Small intestine (tissue), 7 donors: Measurements from ENCODE around the gene DCC. TPM values are rescaled to one million over a fixed set of nuclear protein-coding genes. Genes with fewer than 3 reads are reported as not detected.

Experiments
- DNase-seq, 2 donors: peaks; one replicate each; pipeline versions ENCODE4 v3.0.0 to v3.0.0-alpha.2; 2013
- FAIRE-seq: peaks from 2 replicates; lab custom pipeline; 2012; peaks lifted over from hg19 to GRCh38; lab: Jason Lieb, UNC
- H3K27ac ChIP-seq, 3 donors: one replicate each; pipeline ENCODE4 v1.5.1; 2013; ENCODE audit warnings: low read length in 2 of 3, mild to moderate bottlenecking in 2 of 3, control low read depth in 1 of 3, inconsistent platforms in 1 of 3, low read depth in 1 of 3, moderate library complexity in 1 of 3
- H3K27me3 ChIP-seq, 3 donors: one replicate each; pipeline ENCODE4 v1.6.1; 2013; ENCODE audit warnings: low read length in 3 of 3, inconsistent platforms in 1 of 3; ENCODE audit not compliant: control insufficient read depth in 3 of 3, insufficient read depth in 3 of 3
- H3K36me3 ChIP-seq, 3 donors: one replicate each; pipeline ENCODE4 v1.6.1; 2013; ENCODE audit warnings: low read length in 3 of 3, inconsistent platforms in 1 of 3, low read depth in 1 of 3, mild to moderate bottlenecking in 1 of 3, moderate library complexity in 1 of 3; ENCODE audit not compliant: control insufficient read depth in 3 of 3, insufficient read depth in 2 of 3
- H3K4me1 ChIP-seq, 3 donors: one replicate each; pipeline ENCODE4 v1.6.1; 2013; ENCODE audit warnings: low read length in 2 of 3, inconsistent platforms in 1 of 3, low read depth in 1 of 3, mild to moderate bottlenecking in 1 of 3, moderate library complexity in 1 of 3; ENCODE audit not compliant: control insufficient read depth in 3 of 3, insufficient read depth in 2 of 3
- H3K4me3 ChIP-seq, 3 donors: one replicate each; pipeline ENCODE4 v1.5.1; 2013; ENCODE audit warnings: low read length in 3 of 3, control low read depth in 1 of 3, inconsistent platforms in 1 of 3, low read depth in 1 of 3, mild to moderate bottlenecking in 1 of 3, moderate library complexity in 1 of 3
- H3K9me3 ChIP-seq, 2 donors: one replicate each; pipeline ENCODE4 v1.6.1; 2013; ENCODE audit warnings: low read depth in 1 of 2, low read length in 1 of 2; ENCODE audit not compliant: control insufficient read depth in 2 of 2, insufficient read depth in 1 of 2
- WGBS, 3 donors: extraction: QIAGEN DNeasy Blood & Tissue Kit; methylation state at CpG; one replicate each; pipeline ENCODE4 v1.1.7; 2013; 5-methylcytosine and 5-hydroxymethylcytosine counted together
- polyA plus RNA-seq, 4 donors: library from polyadenylated mRNA; stranded (reverse) in 3 of 4; unstranded in 1 of 4; fragments of 200-250 nt in 3 of 4; fragments of 120-200 nt in 1 of 4; gene quantifications; one replicate each; pipeline versions ENCODE4 v1.2.1 to v1.2.3, GENCODE V29; 2013
- donor health status: healthy with polysubstance abuse.
- donor health status: control.
- donor health status: control.
- donor health status: Bipolar disorder and iron deficiency.
- donor health status: healthy.

Gene DCC
- polyA plus RNA-seq, 4 donors: 0.03 to 0.30 TPM; not detected in 2

GRCh38 chr18:52415131-52415530 is 75.1 kb downstream of the DCC start:
- Histone ChIP-seq H3K36me3 (no peaks in the 10 kb centered on the region), H3K27me3 (no peaks in the 10 kb centered on the region), H3K9me3 (no peaks in the 10 kb centered on the region), H3K4me3 (no peak overlapping the region), H3K4me1 (no peaks in the 10 kb centered on the region), H3K27ac (no peak overlapping the region)
- no peak for DNase-seq
- no peak for FAIRE-seq
- WGBS, 3 donors: 87 to 89% (median 88%) methylated on average over 3 of the region's 3 CpGs

- H3K27me3 ChIP-seq: no peaks in the 10 kb centered on the region
- 13 to 36% (median 18%) methylated on average over 3 of the region's 3 CpGs for WGBS, 3 donors
- no peak for FAIRE-seq
Observed at GRCh38 chr18:52422985-52423601, 83.1 kb downstream of the DCC start.

GRCh38 chr18:52426041-52426440 is 86.0 kb downstream of the DCC start:
- DNase-seq: no peak
- H3K36me3 ChIP-seq: no peaks in the 10 kb centered on the region
- no peaks in the 10 kb centered on the region for H3K4me1 ChIP-seq
- WGBS, 3 donors: 72 to 87% (median 73%) methylated on average over 4 of the region's 4 CpGs
- FAIRE-seq: no peak
- H3K9me3 ChIP-seq: no peaks in the 10 kb centered on the region
- no peaks in the 10 kb centered on the region for H3K27me3 ChIP-seq
- no peak overlapping the region for H3K27ac ChIP-seq
- H3K4me3 ChIP-seq: no peak overlapping the region

More at GRCh38 chr18:52422985-52423601, 83.1 kb downstream of the DCC start:
- H3K4me3 ChIP-seq: no peak overlapping the region
- no peaks in the 10 kb centered on the region for H3K9me3 ChIP-seq
- H3K36me3 ChIP-seq: no peaks in the 10 kb centered on the region
- H3K4me1 ChIP-seq: no peaks in the 10 kb centered on the region
- peak; percentile 2 to 26 for DNase-seq
- no peak overlapping the region for H3K27ac ChIP-seq

GRCh38 chr18:52426462-52426861 is 86.5 kb downstream of the DCC start:
- DNase-seq (no peak), FAIRE-seq (no peak)
- WGBS, 3 donors: 61 to 73% (median 63%) methylated on average over 1 of the region's 1 CpG
- H3K27me3 ChIP-seq: no peaks in the 10 kb centered on the region
- no peak overlapping the region for H3K27ac ChIP-seq
- no peaks in the 10 kb centered on the region for H3K4me1 ChIP-seq
- H3K9me3 ChIP-seq: no peaks in the 10 kb centered on the region
- H3K4me3 ChIP-seq: no peak overlapping the region
- no peaks in the 10 kb centered on the region for H3K36me3 ChIP-seq

- no peak for FAIRE-seq
- whole genome bisulfite sequencing, 3 donors: 78 to 84% (median 81%) methylated on average over 4 of the region's 4 CpGs
Observed at GRCh38 chr18:52427521-52428175, 87.7 kb downstream of the DCC start.

GRCh38 chr18:52431683-52432082 is 91.7 kb downstream of the DCC start:
- WGBS, 3 donors: 62 to 83% (median 72%) methylated on average over 5 of the region's 5 CpGs
- H3K36me3 ChIP-seq: no peaks in the 10 kb centered on the region

More at GRCh38 chr18:52427521-52428175, 87.7 kb downstream of the DCC start:
- Histone ChIP-seq H3K27me3 (no peaks in the 10 kb centered on the region), H3K36me3 (no peaks in the 10 kb centered on the region), H3K4me3 (no peak overlapping the region), H3K27ac (no peak overlapping the region), H3K9me3 (no peaks in the 10 kb centered on the region), H3K4me1 (no peaks in the 10 kb centered on the region)
- no peak for DNase-seq

GRCh38 chr18:52433797-52434196 is 93.8 kb downstream of the DCC start:
- no peaks in the 10 kb centered on the region for H3K36me3 ChIP-seq
- no peak overlapping the region for H3K4me3 ChIP-seq
- no peaks in the 10 kb centered on the region for H3K4me1 ChIP-seq
- H3K9me3 ChIP-seq: no peaks in the 10 kb centered on the region
- no peak overlapping the region for H3K27ac ChIP-seq
- FAIRE-seq (no peak), DNase-seq (no peak)
- H3K27me3 ChIP-seq: no peaks in the 10 kb centered on the region

More at GRCh38 chr18:52431683-52432082, 91.7 kb downstream of the DCC start:
- Histone ChIP-seq H3K27ac (no peak overlapping the region), H3K9me3 (no peaks in the 10 kb centered on the region), H3K4me1 (no peaks in the 10 kb centered on the region), H3K4me3 (no peak overlapping the region), H3K27me3 (no peaks in the 10 kb centered on the region)
- DNase-seq: no peak
- no peak for FAIRE-seq

GRCh38 chr18:52435301-52435700 is 95.3 kb downstream of the DCC start:
- no peak overlapping the region for H3K4me3 ChIP-seq
- H3K36me3 ChIP-seq: no peaks in the 10 kb centered on the region
- no peak overlapping the region for H3K27ac ChIP-seq
- WGBS, 3 donors: 61 to 80% (median 70%) methylated on average over 7 of the region's 7 CpGs
- no peaks in the 10 kb centered on the region for H3K9me3 ChIP-seq
- DNase-seq (no peak), FAIRE-seq (no peak)
- no peaks in the 10 kb centered on the region for H3K27me3 ChIP-seq
- H3K4me1 ChIP-seq: no peaks in the 10 kb centered on the region
